ENCODE data around the gene PCNT. TPM values are rescaled to one million over a fixed set of nuclear protein-coding genes. Genes with fewer than 3 reads are reported as not detected.

The PCNT gene
- total and polyA plus RNA-seq, 9 of the 15 experiments (the other 6 are each of a cell fraction or from before 2014, with no cell fraction given) = 9.1 to 53.5 (median 31.3) TPM

DNA sequence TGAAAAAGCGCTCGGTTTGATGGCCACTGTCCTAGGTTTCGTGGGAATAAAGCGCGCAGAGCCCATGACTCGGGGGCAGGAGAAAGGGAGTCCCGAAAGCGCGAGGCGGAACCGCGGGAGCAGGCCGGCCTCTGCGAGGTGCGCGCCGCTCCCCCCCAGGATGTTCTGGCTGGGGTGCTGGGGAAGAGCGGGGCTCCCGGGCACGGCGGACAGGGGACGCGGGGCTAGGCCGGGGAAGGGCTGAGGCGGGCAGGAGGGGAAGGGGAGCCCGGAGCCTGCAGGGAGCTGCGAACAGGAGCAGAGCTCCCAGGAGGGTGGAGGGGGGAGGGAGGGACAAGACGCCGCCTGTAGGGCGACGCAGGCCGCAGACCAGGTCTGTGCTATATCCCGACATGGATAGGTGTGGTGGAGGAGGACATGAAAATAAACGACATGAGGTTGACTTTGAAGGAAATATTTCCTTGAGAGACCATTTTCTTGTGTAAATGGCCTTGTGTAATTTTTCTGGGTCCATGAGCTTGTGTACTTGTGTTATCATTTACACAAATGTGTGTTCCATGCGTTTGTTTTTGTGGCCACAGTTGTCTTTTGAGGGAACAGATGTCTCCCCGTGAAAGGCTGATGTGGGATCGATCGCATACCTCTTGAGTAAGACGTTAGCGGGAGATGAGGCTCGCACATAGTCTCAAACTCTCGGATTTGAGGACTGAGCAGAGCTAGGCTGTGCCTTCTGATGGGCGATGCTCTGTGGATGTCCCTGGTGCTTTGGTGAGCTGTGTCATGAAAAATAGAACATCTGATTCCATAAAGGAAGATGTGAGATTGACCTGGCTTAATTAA lies 1.3 kb downstream of the PCNT start (continued):
- TF ChIP-seq, protein P1, sequence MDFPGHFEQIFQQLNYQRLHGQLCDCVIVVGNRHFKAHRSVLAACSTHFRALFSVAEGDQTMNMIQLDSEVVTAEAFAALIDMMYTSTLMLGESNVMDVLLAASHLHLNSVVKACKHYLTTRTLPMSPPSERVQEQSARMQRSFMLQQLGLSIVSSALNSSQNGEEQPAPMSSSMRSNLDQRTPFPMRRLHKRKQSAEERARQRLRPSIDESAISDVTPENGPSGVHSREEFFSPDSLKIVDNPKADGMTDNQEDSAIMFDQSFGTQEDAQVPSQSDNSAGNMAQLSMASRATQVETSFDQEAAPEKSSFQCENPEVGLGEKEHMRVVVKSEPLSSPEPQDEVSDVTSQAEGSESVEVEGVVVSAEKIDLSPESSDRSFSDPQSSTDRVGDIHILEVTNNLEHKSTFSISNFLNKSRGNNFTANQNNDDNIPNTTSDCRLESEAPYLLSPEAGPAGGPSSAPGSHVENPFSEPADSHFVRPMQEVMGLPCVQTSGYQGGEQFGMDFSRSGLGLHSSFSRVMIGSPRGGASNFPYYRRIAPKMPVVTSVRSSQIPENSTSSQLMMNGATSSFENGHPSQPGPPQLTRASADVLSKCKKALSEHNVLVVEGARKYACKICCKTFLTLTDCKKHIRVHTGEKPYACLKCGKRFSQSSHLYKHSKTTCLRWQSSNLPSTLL (IDR thresholded peaks at IDR 0.05) = no peak
- TF ChIP-seq, protein P2, sequence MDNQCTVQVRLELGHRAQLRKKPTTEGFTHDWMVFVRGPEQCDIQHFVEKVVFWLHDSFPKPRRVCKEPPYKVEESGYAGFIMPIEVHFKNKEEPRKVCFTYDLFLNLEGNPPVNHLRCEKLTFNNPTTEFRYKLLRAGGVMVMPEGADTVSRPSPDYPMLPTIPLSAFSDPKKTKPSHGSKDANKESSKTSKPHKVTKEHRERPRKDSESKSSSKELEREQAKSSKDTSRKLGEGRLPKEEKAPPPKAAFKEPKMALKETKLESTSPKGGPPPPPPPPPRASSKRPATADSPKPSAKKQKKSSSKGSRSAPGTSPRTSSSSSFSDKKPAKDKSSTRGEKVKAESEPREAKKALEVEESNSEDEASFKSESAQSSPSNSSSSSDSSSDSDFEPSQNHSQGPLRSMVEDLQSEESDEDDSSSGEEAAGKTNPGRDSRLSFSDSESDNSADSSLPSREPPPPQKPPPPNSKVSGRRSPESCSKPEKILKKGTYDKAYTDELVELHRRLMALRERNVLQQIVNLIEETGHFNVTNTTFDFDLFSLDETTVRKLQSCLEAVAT (IDR thresholded peaks at IDR 0.05) = 0 out of 4 replicates have a peak, but pooled peaks have one; percentile 26 to 47
- TF ChIP-seq CAMTA2 (CRISPR knock-in tag; conservative IDR thresholded peaks at IDR 0.05) (no peak), KLF6 (CRISPR knock-in tag; IDR thresholded peaks at IDR 0.05; ENCODE audit: borderline replicate concordance) (no peak), PML (IDR thresholded peaks at IDR 0.05; ENCODE audit: low read length) (no peak; the same call in 1 of the 2 replicates), SRSF9 (IDR thresholded peaks at IDR 0.05; ENCODE audit: borderline replicate concordance, low read depth, low read length) (no peak), EWSR1 (IDR thresholded peaks at IDR 0.05; ENCODE audit: borderline replicate concordance, low read depth, partially characterized antibody) (no peak), ARID1B (IDR thresholded peaks at IDR 0.05) (peak; percentile 51; the same call in 1 of the 2 replicates), ZNF780A (CRISPR knock-in tag; IDR thresholded peaks at IDR 0.05) (no peak), ZNF511 (CRISPR knock-in tag; IDR thresholded peaks at IDR 0.05) (no peak), CUX1 (CRISPR knock-in tag; IDR thresholded peaks at IDR 0.05) (no peak)
- TF ChIP-seq, protein P3, sequence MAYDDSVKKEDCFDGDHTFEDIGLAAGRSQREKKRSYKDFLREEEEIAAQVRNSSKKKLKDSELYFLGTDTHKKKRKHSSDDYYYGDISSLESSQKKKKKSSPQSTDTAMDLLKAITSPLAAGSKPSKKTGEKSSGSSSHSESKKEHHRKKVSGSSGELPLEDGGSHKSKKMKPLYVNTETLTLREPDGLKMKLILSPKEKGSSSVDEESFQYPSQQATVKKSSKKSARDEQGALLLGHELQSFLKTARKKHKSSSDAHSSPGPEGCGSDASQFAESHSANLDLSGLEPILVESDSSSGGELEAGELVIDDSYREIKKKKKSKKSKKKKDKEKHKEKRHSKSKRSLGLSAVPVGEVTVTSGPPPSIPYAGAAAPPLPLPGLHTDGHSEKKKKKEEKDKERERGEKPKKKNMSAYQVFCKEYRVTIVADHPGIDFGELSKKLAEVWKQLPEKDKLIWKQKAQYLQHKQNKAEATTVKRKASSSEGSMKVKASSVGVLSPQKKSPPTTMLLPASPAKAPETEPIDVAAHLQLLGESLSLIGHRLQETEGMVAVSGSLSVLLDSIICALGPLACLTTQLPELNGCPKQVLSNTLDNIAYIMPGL (CRISPR knock-in tag; IDR thresholded peaks at IDR 0.05) = no peak
- TF ChIP-seq, protein P4, sequence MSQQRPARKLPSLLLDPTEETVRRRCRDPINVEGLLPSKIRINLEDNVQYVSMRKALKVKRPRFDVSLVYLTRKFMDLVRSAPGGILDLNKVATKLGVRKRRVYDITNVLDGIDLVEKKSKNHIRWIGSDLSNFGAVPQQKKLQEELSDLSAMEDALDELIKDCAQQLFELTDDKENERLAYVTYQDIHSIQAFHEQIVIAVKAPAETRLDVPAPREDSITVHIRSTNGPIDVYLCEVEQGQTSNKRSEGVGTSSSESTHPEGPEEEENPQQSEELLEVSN (IDR thresholded peaks at IDR 0.05; ENCODE audit: borderline replicate concordance in 1 of 2, extremely low read depth in 1 of 2, insufficient read depth in 1 of 2, insufficient read length in 1 of 2, low read depth in 1 of 2, low read length in 1 of 2, poor library complexity in 1 of 2, severe bottlenecking in 1 of 2) = no peak
